ENCODE data around the gene KRTAP1-5.

GRCh38 chr17:40993839-40994238 lies 33.2 kb downstream of the KRTAP1-5 start, which contains the start of gene KRTAP3-3:
- TF ChIP-seq CTCF (conservative IDR thresholded peaks at IDR 0.05; ENCODE audit: low read depth in 2 of 2) (no peak), CREB1 (CRISPR knock-in tag; IDR thresholded peaks at IDR 0.05; ENCODE audit: low read depth) (no peak), EZH2phosphoT487 (IDR thresholded peaks at IDR 0.05; ENCODE audit: unreplicated experiment) (no peak), NANOG (IDR thresholded peaks at IDR 0.05; ENCODE audit: borderline replicate concordance) (no peak), JUNB (IDR thresholded peaks at IDR 0.05; ENCODE audit: unreplicated experiment) (no peak), REST (IDR thresholded peaks at IDR 0.05; ENCODE audit: unreplicated experiment) (no peak), EZH2 (IDR thresholded peaks at IDR 0.05; ENCODE audit: low read depth, unreplicated experiment) (no peak), ZNF114 (CRISPR knock-in tag; IDR thresholded peaks at IDR 0.05) (no peak), POLR2AphosphoS5 (IDR thresholded peaks at IDR 0.05; ENCODE audit: low read depth) (no peak), ETS1 (IDR thresholded peaks at IDR 0.05) (no peak), ZNF331 (CRISPR knock-in tag; IDR thresholded peaks at IDR 0.05; ENCODE audit: low read depth) (no peak)

All from GM23338 (cell line).